AG09319 (cell line): ENCODE measurements around the gene IP6K3.

Experiments
- DNase-seq: peaks from one replicate; pipeline ENCODE4 v3.0.0-alpha.2; 2010; ENCODE audit warnings: low read depth; ENCODE audit errors: extremely low read depth
- CTCF ChIP-seq: IDR thresholded peaks from 2 replicates; pipeline ENCODE4 v1.5.1; 2011; ENCODE audit warnings: low read depth, mild to moderate bottlenecking, inconsistent platforms, low read length, moderate library complexity

IP6K3 gene

GRCh38 chr6:33716379-33716778 is 30.3 kb downstream of the IP6K3 start:
- no peak for TF ChIP-seq CTCF
- no peak for DNase-seq

GRCh38 chr6:33714385-33715040 is 32.2 kb downstream of the IP6K3 start:
- no peak for DNase-seq
- TF ChIP-seq CTCF, result no peak

GRCh38 chr6:33713786-33714185 is 32.9 kb downstream of the IP6K3 start:
- no peak for TF ChIP-seq CTCF
- DNase-seq, result no peak

DNA sequence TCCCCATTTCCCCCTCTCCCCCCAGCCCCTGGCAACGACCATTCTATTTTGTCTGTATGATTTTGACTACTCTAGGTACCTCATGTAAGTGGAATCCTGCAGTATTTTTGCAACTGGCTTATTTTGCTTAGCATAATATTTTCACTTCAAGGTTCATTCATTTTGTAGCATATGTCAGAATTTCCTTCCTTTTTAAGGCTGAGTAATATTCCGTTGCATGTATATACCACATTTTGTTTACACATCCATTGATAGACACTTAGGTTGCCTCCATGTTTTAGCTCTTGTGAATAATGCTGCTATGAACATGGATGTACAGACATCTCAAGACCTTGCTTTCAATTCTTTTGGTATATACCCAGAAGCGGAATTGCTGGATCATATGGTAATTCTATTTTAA is 33.8 kb downstream of the IP6K3 start:
- TF ChIP-seq CTCF, result no peak
- no peak for DNase-seq

DNA sequence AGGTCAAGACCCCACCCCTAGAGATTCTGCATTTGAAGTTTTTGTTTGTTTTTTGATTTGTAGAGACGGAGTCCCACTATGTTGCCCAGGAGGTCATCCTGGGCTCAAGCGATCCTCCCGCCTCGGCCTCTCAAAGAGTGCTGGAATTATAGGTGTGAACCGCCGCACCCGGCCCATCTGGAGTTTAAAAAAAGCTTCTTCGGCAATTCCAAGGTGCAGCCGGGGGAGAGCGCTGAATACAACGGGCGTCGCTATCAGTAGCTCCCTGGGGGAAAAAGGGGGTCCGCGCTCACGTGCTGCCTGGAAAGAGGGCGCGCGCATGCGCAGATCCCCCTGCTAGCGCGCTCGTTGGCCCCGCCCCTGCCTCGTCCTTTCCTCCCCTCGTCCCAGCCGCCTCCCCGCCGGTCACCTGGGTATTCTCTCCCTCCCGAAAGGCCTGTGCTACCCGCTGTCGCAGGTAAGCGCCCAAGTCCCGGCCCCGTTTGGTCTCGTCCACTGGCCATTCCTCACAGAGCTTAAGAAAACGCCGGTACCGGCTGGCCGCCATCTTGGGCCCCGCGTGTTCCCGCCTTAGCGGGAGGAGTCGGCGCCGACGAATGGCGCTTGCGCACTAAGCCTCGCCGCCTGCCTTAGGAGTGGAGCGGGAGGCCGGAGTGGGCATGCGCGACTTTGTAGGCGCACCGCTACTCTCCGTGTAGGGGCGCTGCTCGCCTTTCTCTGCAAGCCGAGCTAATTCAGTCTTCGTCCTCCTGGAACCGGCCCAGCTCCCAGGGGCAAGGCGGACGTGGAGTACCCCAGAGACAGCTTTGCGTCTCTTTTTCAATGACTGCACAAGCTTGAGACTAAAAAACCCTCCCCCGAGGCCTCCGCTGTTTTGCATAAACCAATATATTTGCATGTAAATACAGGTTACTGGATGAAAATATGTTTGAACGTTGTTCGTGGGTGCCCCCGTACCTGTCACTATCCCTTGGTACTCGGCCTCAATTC is 35.3 kb downstream of the IP6K3 start, which contains the start of gene UQCC2:
TSS of gene UQCC2 (minus strand) at position 561 of the 990 bp plus-strand sequence. CDS start at position 547, 14 bp downstream.
- DNase-seq, result peak; percentile 91
- TF ChIP-seq CTCF, result peak; percentile 71

- TF ChIP-seq CTCF, result no peak
- DNase-seq, result no peak
Measured at GRCh38 chr6:33710296-33711121, 36.2 kb downstream of the IP6K3 start.
